ENCODE measurements around the gene DOLK. TPM values are rescaled to one million over a fixed set of nuclear protein-coding genes. Genes with fewer than 3 reads are reported as not detected.
A peak's percentile ranks its signal among the peaks of the same experiment; 100 is the strongest.

DOLK gene
- total RNA-seq, 1 donor from 2014 or later = 7.8 TPM

DNA sequence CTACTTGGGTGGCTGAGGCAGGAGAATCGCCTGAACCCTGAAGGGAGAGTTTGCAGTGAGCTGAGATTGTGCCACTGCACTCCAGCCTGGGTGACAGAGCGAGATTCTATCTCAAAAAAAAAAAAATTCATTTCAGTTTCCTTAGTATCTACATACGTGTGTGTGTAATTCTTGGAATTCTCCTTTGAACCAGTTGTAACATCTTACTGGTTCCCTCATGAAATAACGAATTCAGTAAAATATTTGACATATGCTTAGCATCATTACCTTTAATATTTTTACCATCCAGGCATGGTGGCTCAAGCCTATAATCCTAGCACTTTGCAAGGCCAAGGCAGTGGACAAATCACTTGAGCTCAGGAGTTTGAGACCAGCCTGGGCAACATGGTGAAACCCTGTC, 17.8 kb downstream of the DOLK start:
- DNase-seq = no peak

DNA sequence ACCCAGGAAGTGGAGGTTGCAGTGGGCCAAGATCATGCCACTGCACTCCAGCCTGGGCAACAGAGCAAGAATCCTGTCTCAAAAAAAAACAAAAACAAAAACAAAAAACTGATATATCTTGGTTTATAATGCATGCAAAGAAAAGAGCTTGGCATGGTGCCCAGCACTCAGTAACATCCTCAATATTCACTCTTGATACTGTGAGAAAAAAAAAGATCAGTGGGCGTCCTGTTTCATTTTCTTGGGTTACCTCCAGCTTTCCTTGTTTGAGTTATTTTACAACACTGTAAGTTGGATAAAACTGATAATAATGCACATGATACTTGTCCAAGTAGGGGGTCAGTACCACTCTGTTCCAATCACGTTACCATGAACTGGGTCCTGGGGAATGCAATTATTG, 18.8 kb downstream of the DOLK start:
- no peak for DNase-seq

DNA sequence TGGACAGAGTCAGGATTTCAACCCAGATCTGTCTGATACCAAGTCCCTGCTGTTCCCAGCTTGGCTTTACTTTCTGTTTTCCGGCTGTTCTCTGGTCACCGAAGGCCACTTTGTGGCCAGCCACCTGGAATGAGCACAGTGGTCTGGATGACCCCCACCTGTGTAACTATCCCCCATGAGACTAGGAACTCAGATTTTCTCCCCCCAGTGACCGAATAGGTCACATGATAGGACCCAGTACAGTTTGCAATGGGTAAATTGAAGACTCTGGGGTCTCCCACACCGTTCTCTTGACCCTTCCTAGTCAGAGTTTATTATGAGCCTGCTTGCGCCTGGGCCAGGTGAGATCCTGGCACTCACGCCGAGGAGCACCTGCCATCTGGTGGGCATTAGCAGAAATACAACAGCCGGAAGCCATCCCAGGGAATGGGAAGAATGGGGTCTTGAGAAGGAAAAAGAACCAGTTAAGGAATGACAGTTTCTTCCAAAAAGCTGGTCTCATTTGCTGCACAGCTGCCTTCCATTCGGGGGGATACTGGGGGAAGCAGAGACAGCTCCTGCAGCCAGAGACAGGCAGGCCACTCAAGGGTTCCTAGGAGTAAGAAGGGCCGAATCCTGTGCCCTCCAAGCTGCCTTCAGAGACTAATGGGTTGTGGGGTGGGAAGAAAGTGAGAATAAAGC, 19.5 kb downstream of the DOLK start:
- no peak for DNase-seq

DNA sequence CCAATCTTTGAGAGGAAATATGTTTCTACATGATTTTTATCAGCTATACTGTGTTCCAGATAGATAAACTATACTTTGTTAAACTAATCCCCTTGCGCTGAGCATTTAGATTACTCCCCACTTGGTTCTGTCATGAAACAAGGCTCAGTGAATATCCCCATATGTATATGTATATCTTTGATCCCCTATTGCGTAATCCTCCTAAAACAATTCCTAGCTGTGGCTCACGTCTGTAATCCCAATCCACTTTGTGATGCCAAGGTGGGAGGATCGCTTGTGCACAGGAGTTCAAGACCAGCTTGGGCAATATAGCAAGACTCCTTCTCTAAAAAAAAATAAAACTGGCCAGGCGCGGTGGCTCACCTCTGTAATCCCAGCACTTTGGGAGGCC, 23.9 kb downstream of the DOLK start:
- no peak for DNase-seq

DNA sequence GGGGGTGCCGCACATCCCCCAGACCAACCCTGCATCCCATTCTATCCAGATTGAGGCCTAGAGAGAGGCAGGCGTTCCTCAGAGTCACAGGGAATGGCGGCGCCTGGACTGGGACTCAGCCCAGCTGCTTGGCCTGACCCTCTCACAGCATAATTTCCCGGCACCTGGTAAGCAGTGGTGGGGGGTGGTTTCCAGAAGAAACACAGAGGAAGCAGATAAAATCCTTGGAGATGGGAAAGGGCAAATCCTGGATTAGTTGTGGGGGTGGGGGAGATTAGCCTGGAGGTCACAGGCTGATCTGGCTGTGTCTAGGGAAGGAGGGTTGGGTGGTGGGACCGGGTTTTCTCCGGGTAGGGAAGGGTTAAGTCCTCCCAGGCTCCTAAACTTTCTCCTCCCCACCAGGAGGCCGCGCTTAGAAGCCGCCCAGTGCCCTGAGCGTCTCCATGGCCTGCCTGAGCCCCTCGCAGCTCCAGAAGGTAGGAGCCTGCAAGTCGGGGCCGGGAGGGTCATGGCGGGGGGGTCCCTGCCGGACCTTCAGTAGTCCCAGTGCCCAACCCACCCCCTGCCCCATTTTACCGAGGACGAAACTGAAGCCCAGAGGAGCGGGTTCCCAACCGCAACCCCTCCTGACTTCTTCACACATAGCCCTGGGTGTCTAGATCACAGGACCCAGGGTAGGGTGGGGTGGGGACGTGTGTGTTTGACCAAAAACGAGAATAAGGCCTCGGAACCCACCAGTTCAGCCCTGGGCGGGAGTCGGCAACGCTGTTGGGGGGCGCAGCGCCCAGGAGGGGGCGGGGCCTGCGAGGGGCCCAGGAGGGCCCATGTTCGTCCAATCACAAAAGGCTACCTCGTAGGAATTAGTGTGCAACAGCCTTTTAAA, 25.3 kb downstream of the DOLK start:
- DNase-seq = peak; percentile 49

DNA sequence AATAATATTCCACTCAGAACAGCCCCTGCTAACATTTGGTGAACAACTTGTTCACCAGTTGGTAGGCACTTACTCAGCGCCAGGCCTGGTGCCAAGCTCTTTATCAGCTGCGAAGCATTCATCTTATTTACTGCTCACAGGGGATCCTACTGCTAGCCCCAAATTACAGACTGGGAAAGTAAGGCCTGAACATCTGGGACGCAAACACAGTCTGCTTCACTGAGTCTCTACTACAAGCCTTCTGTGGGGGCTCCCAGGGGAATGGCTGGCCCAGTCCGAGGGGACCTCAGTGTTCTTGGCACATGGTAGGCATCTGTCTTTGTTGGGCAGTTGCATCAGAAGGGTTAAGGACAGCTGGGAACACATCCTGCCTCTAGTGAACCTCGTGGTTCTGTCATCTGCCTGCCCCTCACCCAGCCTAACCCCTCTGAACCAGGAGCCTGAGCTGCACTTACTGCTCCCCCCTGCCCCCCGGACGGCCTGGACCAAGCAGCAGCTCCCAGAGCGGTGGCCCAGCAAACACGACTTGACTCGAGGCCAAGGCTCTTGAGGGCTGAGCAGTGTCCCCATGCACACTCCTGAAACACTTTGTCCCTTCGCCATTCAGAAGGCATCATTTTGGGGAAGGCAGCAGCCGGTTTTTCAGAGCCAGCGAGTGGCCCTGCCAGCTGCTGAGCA, 26.9 kb downstream of the DOLK start, which contains the start of gene PHYHD1:
Gene PHYHD1, plus strand, starts transcription at position 602 of the 678 bp plus-strand sequence. CDS start 1,342 bp downstream, outside the sequence.
- DNase-seq = no peak

DNA sequence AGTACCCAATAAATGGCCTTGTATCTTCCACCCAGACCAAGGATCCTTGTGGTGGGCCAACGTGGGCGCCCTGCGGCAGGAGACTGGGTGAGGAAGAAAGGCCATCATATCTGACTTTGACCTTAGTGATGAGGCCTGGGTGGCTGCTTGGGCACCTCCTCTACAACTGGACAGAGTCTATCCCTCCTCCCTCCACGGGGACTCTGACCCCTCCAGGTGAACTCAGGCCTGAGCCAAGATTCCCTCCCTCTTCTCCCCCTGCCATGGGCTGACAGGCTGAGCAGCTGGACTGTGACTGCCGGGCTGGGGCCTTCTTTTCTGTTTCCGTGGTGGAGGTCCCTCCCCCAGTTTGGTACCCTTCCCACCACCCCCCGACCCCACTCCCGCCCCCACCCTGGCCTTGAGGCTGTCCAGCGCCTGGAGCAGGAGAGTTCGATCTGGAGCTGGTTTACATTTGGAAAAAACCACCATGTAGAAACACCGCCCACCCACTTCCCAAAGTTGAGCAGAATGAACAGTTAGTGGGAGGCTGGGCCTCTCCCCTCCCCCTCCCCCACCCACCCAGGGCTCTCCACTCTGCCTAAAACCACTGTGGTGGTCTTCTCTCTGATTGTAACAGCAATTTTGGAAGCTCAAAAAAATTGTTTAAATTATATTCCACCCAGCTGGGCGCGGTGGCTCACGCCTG, 27.9 kb downstream of the DOLK start:
- DNase-seq = no peak

DNA sequence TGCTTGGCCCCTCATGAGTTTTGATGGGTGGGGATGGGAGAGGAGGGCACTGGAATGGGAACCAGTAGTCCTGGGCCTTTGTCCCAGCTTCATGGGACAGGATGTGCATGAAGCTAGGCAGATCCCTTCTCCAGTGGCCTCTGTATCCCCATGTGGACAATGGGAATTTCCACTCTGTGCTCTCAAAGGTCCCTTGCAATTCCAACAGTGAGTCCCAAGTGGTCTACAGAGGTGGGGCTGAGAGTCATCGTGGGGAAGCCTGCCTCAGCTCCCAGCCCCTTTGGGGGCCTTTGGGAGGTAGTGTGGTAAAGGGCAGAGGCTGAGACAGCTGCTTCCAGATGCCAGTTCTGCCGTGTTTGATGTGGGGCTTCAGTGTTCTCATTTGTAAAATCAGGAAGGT, 28.5 kb downstream of the DOLK start:
- DNase-seq = no peak

DNA sequence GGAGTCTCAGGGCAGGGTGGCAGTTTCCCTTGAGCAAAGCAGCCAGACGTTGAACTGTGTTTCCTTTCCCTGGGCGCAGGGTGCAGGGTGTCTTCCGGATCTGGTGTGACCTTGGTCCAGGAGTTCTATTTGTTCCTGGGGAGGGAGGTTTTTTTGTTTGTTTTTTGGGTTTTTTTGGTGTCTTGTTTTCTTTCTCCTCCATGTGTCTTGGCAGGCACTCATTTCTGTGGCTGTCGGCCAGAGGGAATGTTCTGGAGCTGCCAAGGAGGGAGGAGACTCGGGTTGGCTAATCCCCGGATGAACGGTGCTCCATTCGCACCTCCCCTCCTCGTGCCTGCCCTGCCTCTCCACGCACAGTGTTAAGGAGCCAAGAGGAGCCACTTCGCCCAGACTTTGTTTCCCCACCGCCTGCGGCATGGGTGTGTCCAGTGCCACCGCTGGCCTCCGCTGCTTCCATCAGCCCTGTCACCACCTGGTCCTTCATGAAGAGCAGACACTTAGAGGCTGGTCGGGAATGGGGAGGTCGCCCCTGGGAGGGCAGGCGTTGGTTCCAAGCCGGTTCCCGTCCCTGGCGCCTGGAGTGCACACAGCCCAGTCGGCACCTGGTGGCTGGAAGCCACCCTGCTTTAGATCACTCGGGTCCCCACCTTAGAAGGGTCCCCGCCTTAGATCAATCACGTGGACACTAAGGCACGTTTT, 30.1 kb downstream of the DOLK start:
- peak; percentile 55 for DNase-seq

DNA sequence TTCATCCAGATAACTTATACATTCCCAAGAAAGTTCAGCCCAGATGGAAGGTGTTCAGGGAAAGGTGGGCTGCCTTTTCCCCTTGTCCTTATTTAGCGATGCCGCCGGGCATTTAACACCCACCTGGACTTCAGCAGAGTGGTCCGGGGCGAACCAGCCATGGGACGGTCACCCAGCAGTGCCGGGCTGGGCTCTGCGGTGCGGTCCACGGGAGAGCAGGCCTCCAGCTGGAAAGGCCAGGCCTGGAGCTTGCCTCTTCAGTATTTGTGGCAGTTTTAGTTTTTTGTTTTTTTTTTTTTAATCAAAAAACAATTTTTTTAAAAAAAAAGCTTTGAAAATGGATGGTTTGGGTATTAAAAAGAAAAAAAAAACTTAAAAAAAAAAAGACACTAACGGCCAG, 30.7 kb downstream of the DOLK start:
- no peak for DNase-seq

DNA sequence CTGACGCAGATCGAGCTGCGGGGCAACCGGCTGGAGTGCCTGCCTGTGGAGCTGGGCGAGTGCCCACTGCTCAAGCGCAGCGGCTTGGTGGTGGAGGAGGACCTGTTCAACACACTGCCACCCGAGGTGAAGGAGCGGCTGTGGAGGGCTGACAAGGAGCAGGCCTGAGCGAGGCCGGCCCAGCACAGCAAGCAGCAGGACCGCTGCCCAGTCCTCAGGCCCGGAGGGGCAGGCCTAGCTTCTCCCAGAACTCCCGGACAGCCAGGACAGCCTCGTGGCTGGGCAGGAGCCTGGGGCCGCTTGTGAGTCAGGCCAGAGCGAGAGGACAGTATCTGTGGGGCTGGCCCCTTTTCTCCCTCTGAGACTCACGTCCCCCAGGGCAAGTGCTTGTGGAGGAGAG, 31.2 kb downstream of the DOLK start:
- no peak for DNase-seq

DNA sequence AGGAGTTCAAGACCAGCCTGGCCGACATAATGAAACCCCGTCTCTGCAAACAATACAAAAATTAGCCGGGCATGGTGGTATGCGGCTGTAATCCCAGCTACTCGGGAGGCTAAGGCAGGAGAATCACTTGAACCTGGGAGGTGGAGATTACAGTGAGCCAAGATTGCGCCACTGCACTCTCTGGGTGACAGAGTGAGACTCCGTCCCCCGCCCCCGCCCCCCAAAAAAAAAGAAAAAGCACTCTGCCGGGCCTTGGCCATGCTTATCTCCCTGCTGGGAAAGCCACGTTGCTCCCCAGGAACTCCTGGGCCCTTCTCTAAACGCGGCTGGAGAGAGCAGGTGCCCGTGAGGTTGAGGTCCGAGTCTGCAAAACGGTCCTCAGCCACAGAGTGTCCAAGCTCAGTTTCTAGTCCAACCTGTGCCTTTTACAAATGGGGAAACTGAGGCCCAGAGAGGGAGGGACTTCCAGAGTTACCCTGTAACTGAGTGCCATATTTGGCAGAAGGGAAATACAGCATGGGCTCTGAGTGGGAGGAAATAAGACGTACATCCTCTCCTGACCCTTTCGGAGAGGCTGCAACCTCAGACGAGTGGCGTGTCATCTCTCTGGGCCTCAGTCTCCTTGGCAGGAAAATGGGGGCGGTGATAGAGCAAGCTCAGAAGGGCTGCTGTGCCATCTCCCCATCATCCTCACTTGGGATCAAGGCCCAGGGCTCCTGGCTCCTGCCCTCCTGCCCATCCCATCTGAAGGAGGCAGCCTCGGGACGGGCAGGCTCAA, 33.2 kb downstream of the DOLK start:
- no peak for DNase-seq

DNA sequence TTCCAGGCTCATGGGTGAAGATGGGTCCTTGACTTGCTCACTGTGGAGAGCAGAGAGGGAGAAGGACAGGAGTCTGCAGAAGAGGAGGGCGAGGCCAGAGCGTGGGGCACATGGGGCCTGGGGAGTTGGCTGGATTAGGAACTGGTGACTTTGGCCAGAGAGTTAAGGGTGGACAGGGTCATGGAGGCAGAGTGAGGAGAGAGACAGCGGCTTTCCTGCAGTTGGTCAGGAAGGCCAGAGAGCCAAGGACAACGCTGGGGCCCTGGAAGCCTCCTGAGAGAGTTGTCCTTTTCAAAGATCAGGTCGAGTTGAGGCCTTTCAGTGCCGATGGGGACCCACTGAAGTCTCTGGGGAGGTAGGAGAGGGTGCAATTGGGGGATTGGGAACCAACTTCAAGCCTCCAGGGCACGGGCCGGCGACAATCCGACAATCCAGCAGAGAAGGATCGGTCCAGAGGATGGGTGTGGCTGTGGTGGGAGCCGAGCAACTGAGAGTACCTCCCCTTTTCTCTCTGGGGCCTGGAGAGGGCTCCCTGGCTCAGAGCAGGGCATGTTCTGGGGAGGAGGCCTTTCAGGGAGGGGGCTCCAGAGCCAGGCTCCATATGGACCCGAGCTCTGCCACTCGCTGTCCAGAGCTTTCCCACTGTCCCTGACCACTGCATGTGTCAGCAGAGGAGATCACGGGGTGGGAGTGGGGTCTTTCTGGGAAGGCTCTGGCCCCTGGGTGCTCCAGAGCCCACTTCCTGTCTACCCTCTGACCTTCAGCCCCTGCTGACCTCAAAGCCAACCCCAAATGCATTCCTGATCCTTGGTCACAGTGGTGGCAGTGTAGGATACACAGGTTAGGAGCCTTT, 34.1 kb downstream of the DOLK start:
- DNase-seq = no peak

DNA sequence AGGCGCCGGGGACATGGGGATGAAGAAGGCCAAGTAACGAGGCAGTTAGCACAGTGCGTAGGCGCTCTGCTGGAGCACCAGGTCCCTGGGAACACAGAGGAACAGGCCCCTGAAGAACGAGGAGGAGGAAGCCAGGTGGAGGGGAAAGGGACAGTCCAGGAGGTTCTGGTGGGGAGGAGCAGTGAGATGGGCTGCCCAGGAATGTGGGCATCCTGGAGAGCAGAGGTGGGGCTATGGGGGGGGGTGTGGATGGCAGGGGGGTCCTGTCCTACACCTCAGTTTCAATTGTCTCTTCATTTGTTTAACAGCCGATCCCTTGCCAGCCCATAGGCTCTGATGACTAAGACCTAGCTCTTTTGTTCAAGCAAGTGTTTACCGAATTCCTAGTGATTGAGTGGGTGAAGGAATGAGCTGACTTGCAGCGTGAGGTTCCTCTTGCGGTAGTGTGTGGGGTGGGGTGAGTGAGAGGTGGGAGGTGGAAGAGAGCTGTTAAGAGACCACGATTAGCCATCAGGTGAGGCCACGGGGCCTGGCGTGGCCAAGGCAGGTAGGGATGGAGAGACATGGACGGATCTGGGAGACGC, 35.0 kb downstream of the DOLK start:
- DNase-seq = no peak

DNA sequence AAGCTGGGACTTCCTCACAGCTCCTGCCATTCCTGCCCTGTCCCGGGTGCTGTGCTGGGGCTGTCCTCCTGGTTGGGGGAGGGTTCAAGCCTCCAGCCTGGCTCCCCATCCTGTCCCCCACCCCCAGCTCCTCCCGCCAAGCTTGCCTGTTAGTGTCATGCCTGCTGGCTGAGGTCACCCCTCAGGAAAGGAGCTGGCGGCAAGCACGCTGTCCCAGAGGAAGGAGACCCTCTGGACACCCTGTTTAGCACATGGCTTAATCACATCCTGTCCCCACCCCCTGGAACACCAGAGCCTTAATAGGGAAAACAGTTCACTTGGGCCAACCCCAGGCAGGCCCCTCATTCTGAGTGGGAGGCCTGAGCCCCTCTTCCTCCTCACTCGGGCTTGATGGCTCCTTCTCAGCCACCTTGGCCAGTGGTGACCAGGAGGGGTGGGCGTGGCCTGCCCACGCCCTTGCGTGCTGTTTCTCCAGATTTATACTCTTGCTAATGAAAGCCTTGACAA, 35.8 kb downstream of the DOLK start:
- DNase-seq = peak; percentile 29

DNA sequence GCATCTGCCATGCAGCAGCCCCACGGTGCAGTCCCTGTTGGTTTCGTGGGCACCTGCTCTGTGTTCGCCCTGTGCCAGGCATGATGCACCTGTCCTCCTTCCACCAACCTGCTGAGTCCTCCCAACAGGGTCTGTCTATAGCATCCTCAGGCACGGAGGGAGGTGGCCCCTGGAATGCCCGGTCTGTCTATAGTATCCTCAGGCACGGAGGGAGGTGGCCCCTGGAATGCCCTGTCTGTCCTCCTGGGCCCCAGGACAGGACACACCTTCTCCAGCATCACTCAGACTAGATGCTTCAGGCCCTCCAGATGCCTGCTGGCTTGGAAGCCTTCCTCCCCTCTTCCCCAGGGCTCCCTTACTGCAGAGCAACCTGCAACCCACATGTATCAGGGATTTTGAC, 36.5 kb downstream of the DOLK start:
- no peak for DNase-seq

DNA sequence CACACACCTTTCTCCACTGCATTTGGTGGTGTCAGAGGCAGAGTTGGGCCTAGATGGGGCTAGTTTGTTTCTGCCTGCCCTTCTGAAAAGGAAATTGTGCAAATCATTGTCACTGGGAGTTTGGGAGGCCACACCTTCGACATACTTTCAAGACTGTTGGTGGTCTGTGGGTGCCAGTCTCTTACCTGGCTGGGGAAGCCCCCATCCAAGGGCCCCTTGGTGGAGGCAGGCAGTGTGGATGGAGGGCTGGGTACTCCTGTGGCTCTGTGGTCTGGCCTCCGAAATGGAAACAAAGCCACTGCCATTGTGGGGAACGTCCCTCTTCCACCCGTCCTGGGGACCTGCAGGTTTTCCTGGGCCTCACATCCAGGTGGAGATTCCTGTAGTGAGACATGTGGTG, 37.5 kb downstream of the DOLK start:
- no peak for DNase-seq

DNA sequence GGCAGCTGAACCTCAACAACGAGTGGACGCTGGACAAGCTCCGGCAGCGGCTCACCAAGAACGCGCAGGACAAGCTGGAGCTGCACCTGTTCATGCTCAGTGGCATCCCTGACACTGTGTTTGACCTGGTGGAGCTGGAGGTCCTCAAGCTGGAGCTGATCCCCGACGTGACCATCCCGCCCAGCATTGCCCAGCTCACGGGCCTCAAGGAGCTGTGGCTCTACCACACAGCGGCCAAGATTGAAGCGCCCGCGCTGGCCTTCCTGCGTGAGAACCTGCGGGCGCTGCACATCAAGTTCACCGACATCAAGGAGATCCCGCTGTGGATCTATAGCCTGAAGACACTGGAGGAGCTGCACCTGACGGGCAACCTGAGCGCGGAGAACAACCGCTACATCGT, 39.0 kb downstream of the DOLK start:
- DNase-seq = no peak

DNA sequence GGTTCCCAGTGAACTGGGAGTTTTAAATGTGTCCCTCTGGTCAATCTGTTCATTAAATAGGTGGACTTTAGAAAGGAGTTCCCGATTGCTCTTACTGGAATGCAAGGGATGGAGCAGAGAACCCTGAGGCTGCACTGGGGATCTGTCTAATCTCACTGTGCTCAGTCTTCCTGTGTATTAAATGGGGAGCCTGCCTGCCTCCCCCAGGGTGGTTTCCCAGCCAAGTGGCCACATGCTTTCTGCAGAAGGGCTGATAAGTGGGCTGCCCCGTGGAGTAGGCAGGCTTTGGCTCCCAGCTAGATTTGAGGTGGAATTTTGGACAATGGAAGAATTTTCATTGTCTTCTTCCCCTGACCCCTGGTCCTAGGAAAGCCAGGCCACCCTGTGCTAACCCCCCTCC, 40.7 kb downstream of the DOLK start:
- no peak for DNase-seq

DNA sequence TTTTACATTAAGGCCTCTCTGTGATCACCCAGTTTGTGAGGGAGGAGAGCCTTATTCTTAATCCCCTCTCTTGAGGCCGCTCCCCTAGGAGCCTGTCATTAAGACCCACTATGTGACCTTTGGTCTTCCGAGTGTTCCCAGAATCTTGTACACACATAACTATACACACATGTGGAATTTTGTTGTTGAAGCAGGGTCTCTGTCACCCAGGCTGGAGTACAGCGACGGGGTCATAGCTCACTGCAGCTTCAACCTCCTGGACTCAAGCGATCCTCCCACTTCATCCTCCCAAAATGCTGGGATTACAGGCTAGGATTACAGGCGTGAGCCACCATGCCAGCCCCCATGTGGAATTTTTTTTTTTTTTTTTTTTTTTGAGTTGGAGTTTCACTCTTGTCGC, 41.4 kb downstream of the DOLK start:
- no peak for DNase-seq
